ENCODE measurements around the gene MRM3. TPM values are rescaled to one million over a fixed set of nuclear protein-coding genes. Genes with fewer than 3 reads are reported as not detected.
A peak's percentile ranks its signal among the peaks of the same experiment; 100 is the strongest.

The MRM3 gene
- total RNA-seq, 4 donors from 2014 or later = 17.4 to 25.9 (median 23.9) TPM

- H3K9me3 ChIP-seq = no peaks in the 10 kb centered on the region
- peaks cover 18 to 31% (median 29%) of the 10 kb centered on the region in 4 donors for H3K36me3 ChIP-seq
- intact Hi-C loops (cut with DNase I) = loop anchor here (2.0 to 5.0 kb wide), 2 partner anchors 18 to 33 kb away; partner anchors contain the start of gene TLCD3A
- no peak overlapping the region for H3K27ac ChIP-seq (replicated peaks in 1 of 4)
- peak overlapping the region in 3 of 4 donors; percentile 75 to 85 (median 76) for H3K4me3 ChIP-seq
- TF ChIP-seq POLR2A (IDR thresholded peaks at IDR 0.05; ENCODE audit: low read depth) (no peak), CTCF (IDR thresholded peaks at IDR 0.05) (no peak), EP300 (IDR thresholded peaks at IDR 0.05) (no peak), POLR2AphosphoS5 (IDR thresholded peaks at IDR 0.05) (no peak)
- 89% methylated on average over 8 of the region's 8 CpGs for WGBS
- peaks cover 14 to 31% (median 24%) of the 10 kb centered on the region in 4 donors for H3K4me1 ChIP-seq
- DNase-seq (ENCODE audit: extremely low spot score) = no peak
- H3K27me3 ChIP-seq = no peaks in the 10 kb centered on the region
Measured at GRCh38 chr17:750431-751037, 31.6 kb upstream of the MRM3 start.

- WGBS = 11% methylated on average over 9 of the region's 49 CpGs
- intact Hi-C loops (cut with DNase I) = loop anchor here (2.0 to 5.0 kb wide), 2 partner anchors 19 to 34 kb away; partner anchors contain the start of gene TLCD3A
Measured at GRCh38 chr17:751269-752001, 30.7 kb upstream of the MRM3 start.

GRCh38 chr17:752002-752619 is 30.0 kb upstream of the MRM3 start, which contains the start of gene GEMIN4:
Gene GEMIN4, minus strand, starts transcription at chr17:752264. Its CDS starts 122 bp downstream, at chr17:752142.
- intact Hi-C loops (cut with DNase I) = loop anchor here (5.0 kb wide), 1 partner anchor 35 kb away; no protein-coding TSS in a partner anchor
- peak; percentile 97 for DNase-seq (ENCODE audit: extremely low spot score)
- Histone ChIP-seq H3K4me3 (peak within 1 kb of the TSS; percentile 75 to 85 (median 80)), H3K9me3 (no peaks in the 10 kb centered on the region), H3K27me3 (no peaks in the 10 kb centered on the region), H3K36me3 (peaks cover 6 to 22% (median 18%) of the 10 kb centered on the region in 4 donors), H3K4me1 (peaks cover 14 to 38% (median 24%) of the 10 kb centered on the region in 4 donors), H3K27ac (replicated peaks in 1 of 4) (peak within 1 kb of the TSS; percentile 80 to 92 (median 86))
- under 1% methylated on average over 30 of the region's 87 CpGs for WGBS
- TF ChIP-seq POLR2AphosphoS5 (IDR thresholded peaks at IDR 0.05) (peak; percentile 89 to 91), CTCF (IDR thresholded peaks at IDR 0.05) (peak in 2 of 3 experiments; percentile 95 to 97), POLR2A (IDR thresholded peaks at IDR 0.05; ENCODE audit: low read depth) (peak; percentile 62), EP300 (IDR thresholded peaks at IDR 0.05) (no peak)

More at GRCh38 chr17:751269-752001, 30.7 kb upstream of the MRM3 start:
- Histone ChIP-seq H3K27me3 (no peaks in the 10 kb centered on the region), H3K4me1 (peaks cover 14 to 38% (median 24%) of the 10 kb centered on the region in 4 donors), H3K36me3 (peaks cover 12 to 22% (median 20%) of the 10 kb centered on the region in 4 donors), H3K4me3 (peak overlapping the region; percentile 75 to 85 (median 80)), H3K27ac (replicated peaks in 1 of 4) (peak overlapping the region; percentile 80 to 92 (median 86)), H3K9me3 (no peaks in the 10 kb centered on the region)
- TF ChIP-seq POLR2AphosphoS5 (IDR thresholded peaks at IDR 0.05) (peak in 1 of 2 donors; percentile 4), CTCF (IDR thresholded peaks at IDR 0.05) (no peak)
- DNase-seq (ENCODE audit: extremely low spot score) = no peak

GRCh38 chr17:752620-753219 is 29.4 kb upstream of the MRM3 start:
- H3K4me3 ChIP-seq = peak overlapping the region; percentile 75 to 85 (median 80)
- intact Hi-C loops (cut with DNase I) = loop anchor here (5.0 kb wide), 1 partner anchor 35 kb away; no protein-coding TSS in a partner anchor
- 32% methylated on average over 36 of the region's 43 CpGs for WGBS
- DNase-seq (ENCODE audit: extremely low spot score) = no peak
- no peak for TF ChIP-seq POLR2A (IDR thresholded peaks at IDR 0.05; ENCODE audit: low read depth)
- TF ChIP-seq EP300 (IDR thresholded peaks at IDR 0.05) = no peak
- TF ChIP-seq POLR2AphosphoS5 (IDR thresholded peaks at IDR 0.05) = peak in 1 of 2 donors; percentile 38
- peak overlapping the region; percentile 80 to 92 (median 86) for H3K27ac ChIP-seq (replicated peaks in 1 of 4)
- no peaks in the 10 kb centered on the region for H3K27me3 ChIP-seq
- no peaks in the 10 kb centered on the region for H3K9me3 ChIP-seq
- H3K36me3 ChIP-seq = peaks cover 0 to 22% (median 18%) of the 10 kb centered on the region in 4 donors
- H3K4me1 ChIP-seq = peaks cover 14 to 38% (median 24%) of the 10 kb centered on the region in 4 donors

Data from esophagus muscularis mucosa (tissue), 4 donors.